ENCODE results near the gene BIRC2.

The BIRC2 gene

DNA sequence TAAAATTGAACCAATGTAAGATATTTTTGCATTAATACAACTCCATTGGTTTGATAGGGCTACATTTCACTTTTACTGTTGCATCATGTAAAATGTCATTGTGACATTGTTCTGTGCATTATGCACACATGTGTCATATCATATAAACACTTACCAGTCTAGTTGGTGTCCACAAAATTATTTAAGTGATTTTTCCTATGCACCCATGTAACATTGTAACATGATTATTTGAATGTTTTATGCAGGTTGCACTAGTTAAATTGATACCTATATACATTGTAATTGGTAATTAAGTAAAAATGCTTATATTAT lies 39.3 kb upstream of the BIRC2 start:
- TF ChIP-seq, protein P1, sequence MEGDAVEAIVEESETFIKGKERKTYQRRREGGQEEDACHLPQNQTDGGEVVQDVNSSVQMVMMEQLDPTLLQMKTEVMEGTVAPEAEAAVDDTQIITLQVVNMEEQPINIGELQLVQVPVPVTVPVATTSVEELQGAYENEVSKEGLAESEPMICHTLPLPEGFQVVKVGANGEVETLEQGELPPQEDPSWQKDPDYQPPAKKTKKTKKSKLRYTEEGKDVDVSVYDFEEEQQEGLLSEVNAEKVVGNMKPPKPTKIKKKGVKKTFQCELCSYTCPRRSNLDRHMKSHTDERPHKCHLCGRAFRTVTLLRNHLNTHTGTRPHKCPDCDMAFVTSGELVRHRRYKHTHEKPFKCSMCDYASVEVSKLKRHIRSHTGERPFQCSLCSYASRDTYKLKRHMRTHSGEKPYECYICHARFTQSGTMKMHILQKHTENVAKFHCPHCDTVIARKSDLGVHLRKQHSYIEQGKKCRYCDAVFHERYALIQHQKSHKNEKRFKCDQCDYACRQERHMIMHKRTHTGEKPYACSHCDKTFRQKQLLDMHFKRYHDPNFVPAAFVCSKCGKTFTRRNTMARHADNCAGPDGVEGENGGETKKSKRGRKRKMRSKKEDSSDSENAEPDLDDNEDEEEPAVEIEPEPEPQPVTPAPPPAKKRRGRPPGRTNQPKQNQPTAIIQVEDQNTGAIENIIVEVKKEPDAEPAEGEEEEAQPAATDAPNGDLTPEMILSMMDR (IDR thresholded peaks at IDR 0.05): no peak
- no peak for TF ChIP-seq ZFX (IDR thresholded peaks at IDR 0.05; ENCODE audit: borderline replicate concordance)
- no peak overlapping the region for H3K27ac ChIP-seq

DNA sequence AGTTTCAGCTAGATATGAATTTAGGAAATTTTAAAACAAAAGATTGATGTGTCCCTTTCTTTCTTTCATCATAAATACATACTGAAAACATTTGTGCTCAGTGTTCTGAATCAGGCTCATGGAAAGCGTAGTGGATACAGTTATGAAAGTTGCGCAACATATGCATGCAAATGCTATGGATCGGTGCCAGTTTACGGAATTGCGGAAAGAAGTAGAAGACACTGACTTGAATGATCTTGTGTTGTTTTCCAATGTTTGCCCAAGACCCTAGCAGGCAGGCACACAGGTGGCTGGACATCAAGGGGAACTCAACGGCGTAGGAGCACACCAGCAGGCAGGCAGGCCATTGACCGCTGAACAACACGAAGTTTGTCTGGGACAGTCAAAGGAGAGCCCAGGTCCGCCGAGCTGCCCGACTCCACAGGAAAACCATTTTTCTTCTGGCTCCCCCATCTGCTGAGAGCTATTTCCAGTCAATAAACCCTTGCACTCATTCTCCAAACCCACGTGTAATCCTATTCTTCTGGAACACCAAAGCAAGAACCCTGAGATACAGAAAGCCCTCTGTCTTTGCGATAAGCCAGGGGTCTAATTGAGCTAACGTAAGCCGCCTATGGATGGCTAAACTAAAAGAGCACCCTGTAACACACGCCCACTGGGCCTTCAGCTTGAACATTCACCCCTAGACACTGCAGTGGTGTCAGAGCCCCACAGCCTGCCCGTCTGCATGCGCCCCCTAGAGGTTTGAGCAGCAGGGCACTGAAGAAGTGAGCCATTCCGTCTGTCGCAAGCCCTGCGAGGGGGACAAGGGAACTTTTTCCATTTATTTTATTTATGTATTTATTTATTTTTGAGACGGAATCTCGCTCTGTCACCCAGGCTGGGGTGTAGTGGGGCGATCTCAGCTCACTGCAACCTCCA lies 37.1 kb upstream of the BIRC2 start:
- no peak overlapping the region for H3K27ac ChIP-seq
- TF ChIP-seq, protein P1 (IDR thresholded peaks at IDR 0.05): peak; percentile 57
- TF ChIP-seq ZFX (IDR thresholded peaks at IDR 0.05; ENCODE audit: borderline replicate concordance): no peak

DNA sequence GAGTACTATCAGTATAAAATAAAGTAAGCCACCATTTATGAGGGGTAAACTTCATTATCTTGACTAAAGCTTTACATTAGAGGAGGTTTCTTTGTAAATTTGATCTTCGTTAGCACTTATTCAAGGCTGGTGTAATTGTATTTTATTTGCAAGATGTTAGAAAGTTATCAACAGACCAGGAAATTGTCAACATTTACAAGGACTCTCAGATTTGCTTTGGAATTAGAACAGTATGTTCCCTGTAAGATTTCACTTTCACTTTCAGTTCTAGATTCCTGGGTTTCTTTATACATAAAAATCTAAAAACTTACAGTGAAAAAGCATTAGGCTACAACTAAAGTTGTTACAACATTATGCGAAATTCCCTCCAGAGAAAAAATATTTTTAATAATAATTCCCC lies 34.3 kb upstream of the BIRC2 start:
- H3K27ac ChIP-seq: peak overlapping the region; percentile 65
- no peak for TF ChIP-seq ZFX (IDR thresholded peaks at IDR 0.05; ENCODE audit: borderline replicate concordance)
- TF ChIP-seq, protein P1 (IDR thresholded peaks at IDR 0.05): no peak

DNA sequence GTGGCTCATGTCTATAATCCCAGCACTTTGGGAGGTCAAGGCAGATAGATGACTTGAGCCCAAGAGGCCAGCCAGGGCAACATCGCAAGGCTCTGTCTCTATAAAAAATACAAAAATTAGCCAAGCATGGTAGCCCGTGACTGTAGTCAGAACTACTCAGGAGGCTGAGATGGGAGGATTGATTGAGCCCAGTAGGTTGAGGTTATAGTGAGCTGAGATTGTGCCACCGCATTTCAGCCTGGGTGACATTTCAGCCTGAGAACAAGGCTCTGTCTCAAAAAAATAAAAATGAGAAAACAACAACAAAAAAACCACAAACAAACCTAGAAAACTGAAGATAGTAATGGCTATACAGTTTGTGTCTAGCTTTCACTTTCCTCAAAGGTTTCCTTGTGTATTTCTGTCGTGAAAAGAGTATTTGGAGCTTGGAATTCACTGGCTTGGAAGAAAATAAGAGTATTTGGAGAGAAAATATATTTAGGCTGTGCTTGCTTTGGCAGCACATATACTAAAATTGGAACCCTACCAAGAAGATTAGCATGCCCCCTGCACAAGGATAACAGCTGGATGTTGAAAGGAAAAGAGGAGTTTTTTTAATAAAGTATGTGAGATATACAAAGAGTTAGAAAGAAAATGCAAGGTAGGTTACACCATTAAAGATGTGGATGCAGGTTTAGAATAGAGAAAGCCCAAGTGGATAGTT lies 33.6 kb upstream of the BIRC2 start:
- H3K27ac ChIP-seq: peak overlapping the region; percentile 65
- no peak for TF ChIP-seq ZFX (IDR thresholded peaks at IDR 0.05; ENCODE audit: borderline replicate concordance)
- TF ChIP-seq, protein P1 (IDR thresholded peaks at IDR 0.05): no peak

DNA sequence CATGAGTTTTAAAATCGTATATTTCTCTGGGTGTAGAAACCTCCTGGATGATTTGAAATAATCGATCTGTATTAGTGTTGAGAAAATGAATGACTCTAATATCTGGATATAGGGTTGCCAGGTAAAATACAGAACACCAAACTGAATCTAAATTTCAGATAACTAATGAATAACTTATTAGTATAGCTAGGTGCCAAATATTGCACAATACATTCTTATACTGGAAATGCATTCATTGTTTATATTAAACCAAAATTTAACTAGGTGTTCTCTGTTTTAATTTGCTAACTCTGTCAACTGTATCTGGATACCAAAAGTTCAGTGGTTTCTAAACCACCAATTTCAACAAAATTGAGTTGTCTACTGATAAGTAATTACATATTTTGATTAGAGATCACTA lies 32.2 kb upstream of the BIRC2 start:
- TF ChIP-seq ZFX (IDR thresholded peaks at IDR 0.05; ENCODE audit: borderline replicate concordance): no peak
- TF ChIP-seq, protein P1 (IDR thresholded peaks at IDR 0.05): no peak
- peak overlapping the region; percentile 65; the same call in 1 of the 2 replicates for H3K27ac ChIP-seq

DNA sequence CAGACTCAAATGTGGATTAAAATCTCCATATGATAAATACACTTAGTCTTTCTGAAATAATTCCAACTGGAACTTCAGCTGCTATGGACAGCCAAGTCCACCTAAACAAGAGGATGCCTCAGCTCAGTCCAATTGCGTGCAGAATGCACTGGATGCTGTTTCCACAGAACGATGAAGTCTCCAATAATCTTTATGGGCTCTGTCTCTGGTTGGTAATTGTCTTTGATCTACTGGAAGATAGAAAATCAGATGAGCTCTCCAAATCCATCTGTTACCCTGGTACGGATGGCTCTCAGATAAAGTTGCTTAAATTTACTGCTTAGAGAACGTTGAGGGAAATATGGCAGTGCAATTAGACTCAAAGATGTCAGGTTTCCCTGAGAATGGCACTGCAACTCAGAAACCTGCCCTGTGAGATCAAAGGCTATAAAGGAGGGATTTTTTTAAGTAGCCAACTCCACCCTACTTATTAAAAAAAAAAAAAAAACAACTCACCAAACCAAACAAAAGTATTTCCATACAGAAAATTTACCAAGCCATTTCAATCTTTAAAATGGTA lies 30.6 kb upstream of the BIRC2 start:
- H3K27ac ChIP-seq: peak overlapping the region; percentile 54

More for the DNA sequence above, 30.6 kb upstream of the BIRC2 start:
- no peak for TF ChIP-seq ZFX (IDR thresholded peaks at IDR 0.05; ENCODE audit: borderline replicate concordance)
- TF ChIP-seq, protein P1 (IDR thresholded peaks at IDR 0.05): no peak
